HFF-Myc (cell line): Measurements from ENCODE around the gene CCDC70.

Source experiments
- DNase-seq: peaks from one replicate; pipeline ENCODE4 v3.0.0-alpha.2; 2011; ENCODE audit warnings: low read depth; ENCODE audit errors: extremely low read depth
- H3K4me3 ChIP-seq: replicated peaks from 2 replicates; pipeline ENCODE4 v1.5.1; 2011; ENCODE audit warnings: low read depth, mild to moderate bottlenecking, control low read depth, low read length
- CTCF ChIP-seq: IDR thresholded peaks from 2 replicates; pipeline ENCODE4 v1.5.1; 2012; ENCODE audit warnings: mild to moderate bottlenecking, low read depth, low read length, control low read depth; ENCODE audit errors: missing control alignments

The CCDC70 gene

GRCh38 chr13:51837016-51837415 is 24.8 kb upstream of the CCDC70 start:
- H3K4me3 ChIP-seq = no peak overlapping the region
- no peak for DNase-seq
- TF ChIP-seq CTCF = no peak

- TF ChIP-seq CTCF = no peak
Observed at GRCh38 chr13:51838240-51838846, 23.4 kb upstream of the CCDC70 start.

GRCh38 chr13:51839711-51840540 is 21.8 kb upstream of the CCDC70 start:
- no peak for DNase-seq
- TF ChIP-seq CTCF = no peak
- no peak overlapping the region for H3K4me3 ChIP-seq

More at GRCh38 chr13:51838240-51838846, 23.4 kb upstream of the CCDC70 start:
- no peak for DNase-seq
- H3K4me3 ChIP-seq = no peak overlapping the region

- TF ChIP-seq CTCF = no peak
- no peak for DNase-seq
Observed at GRCh38 chr13:51840917-51841316, 20.9 kb upstream of the CCDC70 start.

GRCh38 chr13:51841732-51842131 is 20.0 kb upstream of the CCDC70 start:
- TF ChIP-seq CTCF = no peak
- no peak for DNase-seq
- H3K4me3 ChIP-seq = no peak overlapping the region

More at GRCh38 chr13:51840917-51841316, 20.9 kb upstream of the CCDC70 start:
- no peak overlapping the region for H3K4me3 ChIP-seq

GRCh38 chr13:51843529-51843928 is 18.2 kb upstream of the CCDC70 start:
- TF ChIP-seq CTCF = no peak
- H3K4me3 ChIP-seq = no peak overlapping the region
- no peak for DNase-seq
